HCT116 (cell line): Measurements from ENCODE around the gene CDK9. TPM values are rescaled to one million over a fixed set of nuclear protein-coding genes. Genes with fewer than 3 reads are reported as not detected.

ENCODE experiments used
- ATAC-seq: fragments of 200-7000 bp; cut with Tn5 transposase; 2 replicates; pipeline ENCODE4 v1.9.1; 2020; ENCODE audit warnings: mild to moderate bottlenecking, moderate library complexity
- BruUV-seq: library from RNA; stranded (reverse); fragments of 400-500 nt; replicated peaks from 2 replicates; lab custom pipeline; 2021; lab: Mats Ljungman, UMichigan
- CTCF ChIA-PET: fragments of 300-600 bp; sonication (Branson Sonifier 250); formaldehyde crosslinking; loops from one replicate; lab custom pipeline; 2021; ENCODE audit warnings: antibody characterized with exemption; lab: Charles Lee
- POLR2A ChIA-PET: fragments of 300-600, 350-600 bp; sonication (Branson Sonifier 250); formaldehyde crosslinking; loops from one replicate; lab custom pipeline; 2021; ENCODE audit warnings: antibody characterized with exemption; lab: Charles Lee
- RAD21 ChIA-PET, 2 experiments: fragments of 300-600 bp; sonication (Branson Sonifier 250); formaldehyde crosslinking; loops; one replicate each; lab custom pipeline; 2023; ENCODE audit warnings: low total read pairs in 2 of 2; ENCODE audit not compliant: uncharacterized antibody in 2 of 2, unreplicated experiment in 2 of 2, low non-redundant PET in 1 of 2; lab: Charles Lee
- DNase-seq: peaks from one replicate; pipeline ENCODE4 v3.0.0-alpha.2; 2010; ENCODE audit warnings: low read depth, low spot score
- H2AFZ ChIP-seq: fragments of 200-600 bp; shearing (Covaris generic), sonication (generic); 2 replicates; pipeline ENCODE4 v1.6.1; 2017; ENCODE audit warnings: low read depth, mixed run types, mixed read lengths, antibody characterized with exemption, low read length; ENCODE audit not compliant: poor library complexity, severe bottlenecking
- H3K27ac ChIP-seq: 2 replicates; pipeline ENCODE4 v1.5.1; 2012; ENCODE audit warnings: low read depth, low read length
- H3K27me3 ChIP-seq: fragments of 200-600 bp; sonication (generic); 2 replicates; pipeline ENCODE4 v1.6.1; 2016; ENCODE audit warnings: mixed run types, low read length, mixed read lengths; ENCODE audit not compliant: insufficient read depth
- H3K36me3 ChIP-seq, 2 experiments: fragments of 200-500 bp in 1 of 2; fragments of 200-600 bp in 1 of 2; sonication (Bioruptor generic) in 1 of 2; sonication (generic) in 1 of 2; 2 replicates each; pipeline versions ENCODE4 v1.5.1 to v1.6.1; 2014 to 2016; ENCODE audit warnings: low read length in 2 of 2, inconsistent platforms in 1 of 2, mixed read lengths in 1 of 2, mixed run types in 1 of 2; ENCODE audit not compliant: insufficient read depth in 2 of 2, control insufficient read depth in 1 of 2
- H3K4me1 ChIP-seq, 2 experiments: fragments of 200-600 bp in 1 of 2; sonication (generic) in 1 of 2; 2 replicates each; pipeline versions ENCODE4 v1.5.1 to v1.6.1; 2012 to 2017; ENCODE audit warnings: low read length in 2 of 2, inconsistent platforms in 1 of 2, mild to moderate bottlenecking in 1 of 2, mixed read lengths in 1 of 2, mixed run types in 1 of 2, moderate library complexity in 1 of 2; ENCODE audit not compliant: insufficient read depth in 2 of 2, control insufficient read depth in 1 of 2
- H3K4me2 ChIP-seq: fragments of 200-600 bp; sonication (generic); 2 replicates; pipeline ENCODE4 v1.6.1; 2017; ENCODE audit warnings: mixed run types, low read length, mixed read lengths
- H3K4me3 ChIP-seq, 2 experiments: fragments of 200-600 bp in 1 of 2; sonication (generic) in 1 of 2; replicated peaks in 1 of 2; 2 replicates each; pipeline ENCODE4 v1.5.1; 2011 to 2016; ENCODE audit warnings: low read length in 2 of 2, control low read depth in 1 of 2, low read depth in 1 of 2, mild to moderate bottlenecking in 1 of 2, mixed read lengths in 1 of 2, mixed run types in 1 of 2
- H3K79me2 ChIP-seq: fragments of 200-600 bp; sonication (generic); 2 replicates; pipeline ENCODE4 v1.6.1; 2017; ENCODE audit warnings: mild to moderate bottlenecking, mixed run types, low read length, moderate library complexity, mixed read lengths; ENCODE audit not compliant: insufficient read depth
- H3K9ac ChIP-seq: fragments of 200-600 bp; sonication (generic); 2 replicates; pipeline ENCODE4 v1.6.1; 2016; ENCODE audit warnings: low read length, mixed read lengths
- H3K9me2 ChIP-seq: fragments of 200-600 bp; sonication (generic), shearing (Covaris generic); 2 replicates; pipeline ENCODE4 v1.6.1; 2017; ENCODE audit warnings: mixed run types, mild to moderate bottlenecking, moderate library complexity; ENCODE audit not compliant: insufficient read depth
- H3K9me3 ChIP-seq, 2 experiments: fragments of 200-500 bp in 1 of 2; fragments of 200-600 bp in 1 of 2; sonication (Bioruptor generic) in 1 of 2; sonication (generic) in 1 of 2; 2 replicates each; pipeline ENCODE4 v1.6.1; 2014 to 2017; ENCODE audit warnings: low read length in 2 of 2, mixed read lengths in 2 of 2, inconsistent platforms in 1 of 2, low read depth in 1 of 2, mild to moderate bottlenecking in 1 of 2, mixed run types in 1 of 2, moderate library complexity in 1 of 2; ENCODE audit not compliant: control insufficient read depth in 1 of 2, insufficient read depth in 1 of 2
- H4K20me1 ChIP-seq: fragments of 200-600 bp; sonication (generic), shearing (Covaris generic); 2 replicates; pipeline ENCODE4 v1.6.1; 2017; ENCODE audit warnings: mixed run types, mild to moderate bottlenecking, moderate library complexity; ENCODE audit not compliant: insufficient read depth
- CBX3 ChIP-seq: IDR thresholded peaks from 2 replicates; pipeline ENCODE4 v1.6.1; 2012; ENCODE audit warnings: low read depth
- CEBPB ChIP-seq: IDR thresholded peaks from 2 replicates; pipeline ENCODE4 v1.6.1; 2012; ENCODE audit warnings: low read depth
- EGR1 ChIP-seq: IDR thresholded peaks from 2 replicates; pipeline ENCODE4 v1.6.1; 2012; ENCODE audit warnings: low read depth
- ELF1 ChIP-seq: IDR thresholded peaks from 2 replicates; pipeline ENCODE4 v1.6.1; 2012; ENCODE audit warnings: low read depth, borderline replicate concordance
- EZH2 ChIP-seq: fragments of 200-600 bp; sonication (generic); IDR thresholded peaks from 2 replicates; pipeline ENCODE4 v1.6.1; 2017; ENCODE audit warnings: antibody characterized with exemption, mixed run types
- EZH2phosphoT487 ChIP-seq: fragments of 200-600 bp; IDR thresholded peaks from 2 replicates; pipeline ENCODE4 v1.6.1; 2018; ENCODE audit warnings: antibody characterized with exemption, borderline replicate concordance
- FOSL1 ChIP-seq: IDR thresholded peaks from 2 replicates; pipeline ENCODE4 v1.6.1; 2012; ENCODE audit warnings: low read depth
- JUND ChIP-seq: IDR thresholded peaks from 2 replicates; pipeline ENCODE4 v1.6.1; 2012
- POLR2A ChIP-seq: IDR thresholded peaks from 2 replicates; pipeline ENCODE4 v1.7.0; 2011; ENCODE audit warnings: borderline replicate concordance; ENCODE audit not compliant: insufficient read depth, insufficient read length; ENCODE audit errors: extremely low read depth
- POLR2AphosphoS5 ChIP-seq: IDR thresholded peaks from 2 replicates; pipeline ENCODE4 v1.6.1; 2011; ENCODE audit warnings: mild to moderate bottlenecking, low read depth, low read length, moderate library complexity
- SIN3A ChIP-seq: IDR thresholded peaks from 2 replicates; pipeline ENCODE4 v1.6.1; 2012; ENCODE audit warnings: low read depth
- SP1 ChIP-seq: IDR thresholded peaks from 2 replicates; pipeline ENCODE4 v1.6.1; 2012; ENCODE audit warnings: low read depth
- SRF ChIP-seq: IDR thresholded peaks from 2 replicates; pipeline ENCODE4 v1.6.1; 2012; ENCODE audit warnings: low read depth
- TCF7L2 ChIP-seq: IDR thresholded peaks from 2 replicates; pipeline ENCODE4 v1.7.0; 2011; ENCODE audit warnings: borderline replicate concordance, inconsistent platforms; ENCODE audit not compliant: insufficient read depth, insufficient read length; ENCODE audit errors: extremely low read depth
- YY1 ChIP-seq: IDR thresholded peaks from 2 replicates; pipeline ENCODE4 v1.6.1; 2011; ENCODE audit warnings: low read length, low read depth, moderate library complexity, mild to moderate bottlenecking; ENCODE audit not compliant: insufficient replicate concordance; ENCODE audit errors: extremely low read depth
- ZFX ChIP-seq: fragments of 450-650 bp; IDR thresholded peaks from 2 replicates; pipeline ENCODE4 v1.6.1; 2017
- ZNF274 ChIP-seq: fragments of 200-500 bp; sonication (Bioruptor generic); IDR thresholded peaks from 2 replicates; pipeline ENCODE4 v1.6.1; 2014; ENCODE audit warnings: mild to moderate bottlenecking, low read depth, low read length, inconsistent platforms
- intact Hi-C: fragments of 100-400 bp; cut with micrococcal nuclease; formaldehyde crosslinking; loops from 2 replicates; pipeline ENCODE4 v1.10.0; 2022
- total RNA-seq: library from RNA; stranded (reverse); gene quantifications from one replicate; pipeline ENCODE4 v1.2.1, GENCODE V29; 2021; ENCODE audit not compliant: unreplicated experiment
- TF ChIP-seq, protein P1 (sequence below): IDR thresholded peaks from 2 replicates; pipeline ENCODE4 v1.6.1; 2012; ENCODE audit warnings: low read depth
- TF ChIP-seq, protein P2 (sequence below): IDR thresholded peaks from 2 replicates; pipeline ENCODE4 v1.6.1; 2012
- TF ChIP-seq, protein P3 (sequence below): IDR thresholded peaks from 2 replicates; pipeline ENCODE4 v1.6.1; 2011; ENCODE audit warnings: mild to moderate bottlenecking, low read length, moderate library complexity; ENCODE audit not compliant: insufficient replicate concordance; ENCODE audit errors: extremely low read depth

The CDK9 gene
- total RNA-seq, 1 experiment from 2014 or later = 102 TPM

DNA sequence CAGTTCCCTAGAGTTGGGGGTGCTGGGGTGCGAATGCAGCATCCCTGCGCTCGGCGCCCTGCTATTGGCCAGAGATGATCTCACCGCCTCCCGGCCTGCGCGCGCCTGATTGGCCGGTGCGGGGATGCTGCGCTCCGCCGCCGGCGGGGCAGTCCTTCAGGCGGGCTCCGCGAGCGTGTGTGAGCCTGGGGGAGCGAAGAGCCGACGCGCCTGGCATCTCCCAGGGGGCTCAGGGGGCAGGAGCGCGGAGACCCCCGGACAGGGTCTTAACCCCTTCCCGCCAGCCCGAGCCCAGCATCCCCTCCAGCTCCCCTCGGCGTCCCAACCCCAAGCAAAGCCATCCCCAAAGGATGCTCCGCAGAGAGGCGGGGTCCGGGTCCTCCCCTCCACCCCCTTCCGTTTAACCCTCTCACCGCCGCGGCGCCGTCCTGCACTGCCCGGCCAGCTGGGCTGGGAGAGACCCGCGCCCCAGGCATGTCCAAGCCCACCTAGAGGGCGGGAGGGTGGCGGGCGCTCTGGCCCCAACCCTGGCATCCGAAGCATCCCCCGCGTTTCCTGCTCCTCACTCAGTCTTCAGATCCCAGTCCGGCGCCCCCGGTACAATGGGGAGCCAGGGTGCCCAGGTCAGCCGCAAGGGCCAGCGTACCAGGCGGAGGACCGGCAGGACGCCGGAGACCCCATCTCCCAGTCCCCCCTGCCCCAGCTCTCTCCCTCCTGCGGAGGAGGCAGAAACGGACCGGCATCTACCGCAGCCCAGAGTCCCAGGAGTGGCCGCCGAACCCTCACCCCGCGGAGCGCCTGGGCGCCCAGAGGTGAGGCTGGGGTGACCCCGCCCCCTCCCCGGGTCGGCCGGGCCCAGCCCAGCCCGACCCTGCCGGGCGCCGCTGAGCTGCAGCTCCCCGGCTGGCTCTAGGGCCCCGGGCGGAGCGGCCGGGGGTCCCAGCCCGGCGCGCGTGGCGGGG lies 31.5 kb upstream of the CDK9 start:
- Histone ChIP-seq H2AFZ (no peak overlapping the region), H3K4me1 (no peaks in the 10 kb centered on the region), H3K4me2 (no peak overlapping the region), H3K9ac (no peak overlapping the region), H3K79me2 (no peaks in the 10 kb centered on the region), H3K4me3 (no peak overlapping the region), H3K27me3 (no peaks in the 10 kb centered on the region), H4K20me1 (no peaks in the 10 kb centered on the region), H3K9me2 (no peaks in the 10 kb centered on the region), H3K9me3 (no peaks in the 10 kb centered on the region), H3K27ac (no peak overlapping the region), H3K36me3 (no peaks in the 10 kb centered on the region)
- CTCF ChIA-PET = no interaction called here
- intact Hi-C loops = no loop called here
- POLR2A ChIA-PET = no interaction called here
- TF ChIP-seq EZH2phosphoT487 = no peak
- TF ChIP-seq EGR1 = no peak
- no peak for TF ChIP-seq SP1
- TF ChIP-seq YY1 = no peak
- no peak for TF ChIP-seq CBX3
- TF ChIP-seq, protein P1, sequence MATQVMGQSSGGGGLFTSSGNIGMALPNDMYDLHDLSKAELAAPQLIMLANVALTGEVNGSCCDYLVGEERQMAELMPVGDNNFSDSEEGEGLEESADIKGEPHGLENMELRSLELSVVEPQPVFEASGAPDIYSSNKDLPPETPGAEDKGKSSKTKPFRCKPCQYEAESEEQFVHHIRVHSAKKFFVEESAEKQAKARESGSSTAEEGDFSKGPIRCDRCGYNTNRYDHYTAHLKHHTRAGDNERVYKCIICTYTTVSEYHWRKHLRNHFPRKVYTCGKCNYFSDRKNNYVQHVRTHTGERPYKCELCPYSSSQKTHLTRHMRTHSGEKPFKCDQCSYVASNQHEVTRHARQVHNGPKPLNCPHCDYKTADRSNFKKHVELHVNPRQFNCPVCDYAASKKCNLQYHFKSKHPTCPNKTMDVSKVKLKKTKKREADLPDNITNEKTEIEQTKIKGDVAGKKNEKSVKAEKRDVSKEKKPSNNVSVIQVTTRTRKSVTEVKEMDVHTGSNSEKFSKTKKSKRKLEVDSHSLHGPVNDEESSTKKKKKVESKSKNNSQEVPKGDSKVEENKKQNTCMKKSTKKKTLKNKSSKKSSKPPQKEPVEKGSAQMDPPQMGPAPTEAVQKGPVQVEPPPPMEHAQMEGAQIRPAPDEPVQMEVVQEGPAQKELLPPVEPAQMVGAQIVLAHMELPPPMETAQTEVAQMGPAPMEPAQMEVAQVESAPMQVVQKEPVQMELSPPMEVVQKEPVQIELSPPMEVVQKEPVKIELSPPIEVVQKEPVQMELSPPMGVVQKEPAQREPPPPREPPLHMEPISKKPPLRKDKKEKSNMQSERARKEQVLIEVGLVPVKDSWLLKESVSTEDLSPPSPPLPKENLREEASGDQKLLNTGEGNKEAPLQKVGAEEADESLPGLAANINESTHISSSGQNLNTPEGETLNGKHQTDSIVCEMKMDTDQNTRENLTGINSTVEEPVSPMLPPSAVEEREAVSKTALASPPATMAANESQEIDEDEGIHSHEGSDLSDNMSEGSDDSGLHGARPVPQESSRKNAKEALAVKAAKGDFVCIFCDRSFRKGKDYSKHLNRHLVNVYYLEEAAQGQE = no peak
- TF ChIP-seq ZNF274 = no peak
- no peak for TF ChIP-seq SIN3A
- TF ChIP-seq FOSL1 = no peak
- TF ChIP-seq EZH2 = no peak
- no peak for TF ChIP-seq SRF
- TF ChIP-seq, protein P2, sequence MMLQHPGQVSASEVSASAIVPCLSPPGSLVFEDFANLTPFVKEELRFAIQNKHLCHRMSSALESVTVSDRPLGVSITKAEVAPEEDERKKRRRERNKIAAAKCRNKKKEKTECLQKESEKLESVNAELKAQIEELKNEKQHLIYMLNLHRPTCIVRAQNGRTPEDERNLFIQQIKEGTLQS = no peak
- TF ChIP-seq ELF1 = no peak
- TF ChIP-seq ZFX = no peak
- no peak for TF ChIP-seq JUND
- TF ChIP-seq, protein P3, sequence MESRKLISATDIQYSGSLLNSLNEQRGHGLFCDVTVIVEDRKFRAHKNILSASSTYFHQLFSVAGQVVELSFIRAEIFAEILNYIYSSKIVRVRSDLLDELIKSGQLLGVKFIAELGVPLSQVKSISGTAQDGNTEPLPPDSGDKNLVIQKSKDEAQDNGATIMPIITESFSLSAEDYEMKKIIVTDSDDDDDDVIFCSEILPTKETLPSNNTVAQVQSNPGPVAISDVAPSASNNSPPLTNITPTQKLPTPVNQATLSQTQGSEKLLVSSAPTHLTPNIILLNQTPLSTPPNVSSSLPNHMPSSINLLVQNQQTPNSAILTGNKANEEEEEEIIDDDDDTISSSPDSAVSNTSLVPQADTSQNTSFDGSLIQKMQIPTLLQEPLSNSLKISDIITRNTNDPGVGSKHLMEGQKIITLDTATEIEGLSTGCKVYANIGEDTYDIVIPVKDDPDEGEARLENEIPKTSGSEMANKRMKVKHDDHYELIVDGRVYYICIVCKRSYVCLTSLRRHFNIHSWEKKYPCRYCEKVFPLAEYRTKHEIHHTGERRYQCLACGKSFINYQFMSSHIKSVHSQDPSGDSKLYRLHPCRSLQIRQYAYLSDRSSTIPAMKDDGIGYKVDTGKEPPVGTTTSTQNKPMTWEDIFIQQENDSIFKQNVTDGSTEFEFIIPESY = no peak
- no peak for TF ChIP-seq POLR2A
- no peak for TF ChIP-seq CEBPB
- no peak for TF ChIP-seq POLR2AphosphoS5
- TF ChIP-seq TCF7L2 = no peak
- ATAC-seq (peak; percentile 87), DNase-seq (no peak)
- BruUV-seq = no TSS peak
- RAD21 ChIA-PET = no interaction called here
